ENCODE data around the gene CUX1.

The CUX1 gene

DNA sequence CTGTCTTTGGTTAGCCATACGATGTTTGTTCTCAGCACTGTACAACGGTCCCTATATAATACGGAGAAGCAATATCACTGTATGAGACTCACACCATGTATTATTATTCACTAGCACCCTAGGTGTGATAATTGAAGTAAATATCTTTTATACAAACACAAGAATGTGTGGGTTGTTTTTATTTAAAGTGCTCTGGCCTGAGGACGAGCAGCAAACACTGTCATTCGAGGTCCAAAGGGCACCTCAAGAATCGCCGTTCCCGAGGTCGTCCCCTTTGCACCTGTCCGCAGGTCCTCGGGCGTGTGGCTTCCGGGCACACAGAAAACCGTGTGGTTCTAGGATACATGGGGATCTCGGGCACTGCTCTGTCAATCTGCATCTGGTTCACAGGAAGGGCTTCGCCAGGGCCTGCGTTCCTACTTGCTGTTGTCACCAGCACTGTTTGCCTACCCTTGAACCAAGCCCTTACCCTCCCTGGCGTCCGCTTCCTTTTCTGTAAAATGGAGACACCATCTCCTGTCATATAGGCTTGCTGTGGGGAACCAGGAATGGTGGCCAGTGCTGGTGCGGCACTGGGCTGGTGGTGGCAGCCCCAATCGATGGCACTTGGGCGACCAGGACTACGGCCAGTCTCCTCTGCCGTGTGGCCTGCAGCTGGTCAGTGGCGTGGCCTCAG, 440.8 kb downstream of the CUX1 start (continued):
- TF ChIP-seq, protein P1, sequence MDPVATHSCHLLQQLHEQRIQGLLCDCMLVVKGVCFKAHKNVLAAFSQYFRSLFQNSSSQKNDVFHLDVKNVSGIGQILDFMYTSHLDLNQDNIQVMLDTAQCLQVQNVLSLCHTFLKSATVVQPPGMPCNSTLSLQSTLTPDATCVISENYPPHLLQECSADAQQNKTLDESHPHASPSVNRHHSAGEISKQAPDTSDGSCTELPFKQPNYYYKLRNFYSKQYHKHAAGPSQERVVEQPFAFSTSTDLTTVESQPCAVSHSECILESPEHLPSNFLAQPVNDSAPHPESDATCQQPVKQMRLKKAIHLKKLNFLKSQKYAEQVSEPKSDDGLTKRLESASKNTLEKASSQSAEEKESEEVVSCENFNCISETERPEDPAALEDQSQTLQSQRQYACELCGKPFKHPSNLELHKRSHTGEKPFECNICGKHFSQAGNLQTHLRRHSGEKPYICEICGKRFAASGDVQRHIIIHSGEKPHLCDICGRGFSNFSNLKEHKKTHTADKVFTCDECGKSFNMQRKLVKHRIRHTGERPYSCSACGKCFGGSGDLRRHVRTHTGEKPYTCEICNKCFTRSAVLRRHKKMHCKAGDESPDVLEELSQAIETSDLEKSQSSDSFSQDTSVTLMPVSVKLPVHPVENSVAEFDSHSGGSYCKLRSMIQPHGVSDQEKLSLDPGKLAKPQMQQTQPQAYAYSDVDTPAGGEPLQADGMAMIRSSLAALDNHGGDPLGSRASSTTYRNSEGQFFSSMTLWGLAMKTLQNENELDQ (tag by site-specific recombination; IDR thresholded peaks at IDR 0.05; ENCODE audit: low read depth): no peak
- TF ChIP-seq PRDM1 (tag by site-specific recombination; IDR thresholded peaks at IDR 0.05): no peak
- no peak for TF ChIP-seq ZNF2 (tag by site-specific recombination; IDR thresholded peaks at IDR 0.05)

GRCh38 chr7:102258749-102259107, 441.3 kb downstream of the CUX1 start:
- H3K27ac ChIP-seq (ENCODE audit: extremely low read depth, low read depth, low read length): no peak overlapping the region
- H3K36me3 ChIP-seq (ENCODE audit: control insufficient read depth in 2 of 2, insufficient read depth in 1 of 2, low read length in 2 of 2): no peaks in the 10 kb centered on the region
- CTCF ChIA-PET: no interaction called here
- no peaks in the 10 kb centered on the region for H3K4me1 ChIP-seq (ENCODE audit: control insufficient read depth, insufficient read depth, low read length)
- no peaks in the 10 kb centered on the region for H3K9me3 ChIP-seq (ENCODE audit: control insufficient read depth, insufficient read depth, low read depth, low read length)
- POLR2A ChIA-PET: no interaction called here
- no peak overlapping the region for H3K4me3 ChIP-seq (ENCODE audit: low read depth, low read length)
- TF ChIP-seq ZNF169 (tag by site-specific recombination; IDR thresholded peaks at IDR 0.05) (no peak), ZNF561 (tag by site-specific recombination; IDR thresholded peaks at IDR 0.05; ENCODE audit: borderline replicate concordance) (no peak), ZNF311 (tag by site-specific recombination; IDR thresholded peaks at IDR 0.05; ENCODE audit: borderline replicate concordance) (no peak), ZFHX2 (tag by site-specific recombination; conservative IDR thresholded peaks at IDR 0.05) (no peak)

GRCh38 chr7:102260856-102261255, 443.4 kb downstream of the CUX1 start:
- no peaks in the 10 kb centered on the region for H3K9me3 ChIP-seq (ENCODE audit: control insufficient read depth, insufficient read depth, low read depth, low read length)
- no peaks in the 10 kb centered on the region for H3K4me1 ChIP-seq (ENCODE audit: control insufficient read depth, insufficient read depth, low read length)
- H3K27ac ChIP-seq (ENCODE audit: extremely low read depth, low read depth, low read length): no peak overlapping the region
- no peak overlapping the region for H3K4me3 ChIP-seq (ENCODE audit: low read depth, low read length)
- CTCF ChIA-PET: interaction anchor here (0.6 kb wide), 1 partner anchor 844 kb away, joined by 4 read pairs; no protein-coding TSS in a partner anchor
- TF ChIP-seq GLI2 (tag by site-specific recombination; IDR thresholded peaks at IDR 0.05; ENCODE audit: borderline replicate concordance, low read depth): no peak
- no peak for TF ChIP-seq ZNF416 (tag by site-specific recombination; IDR thresholded peaks at IDR 0.05)
- no peaks in the 10 kb centered on the region for H3K36me3 ChIP-seq (ENCODE audit: control insufficient read depth in 2 of 2, insufficient read depth in 1 of 2, low read length in 2 of 2)
- POLR2A ChIA-PET: no interaction called here

DNA sequence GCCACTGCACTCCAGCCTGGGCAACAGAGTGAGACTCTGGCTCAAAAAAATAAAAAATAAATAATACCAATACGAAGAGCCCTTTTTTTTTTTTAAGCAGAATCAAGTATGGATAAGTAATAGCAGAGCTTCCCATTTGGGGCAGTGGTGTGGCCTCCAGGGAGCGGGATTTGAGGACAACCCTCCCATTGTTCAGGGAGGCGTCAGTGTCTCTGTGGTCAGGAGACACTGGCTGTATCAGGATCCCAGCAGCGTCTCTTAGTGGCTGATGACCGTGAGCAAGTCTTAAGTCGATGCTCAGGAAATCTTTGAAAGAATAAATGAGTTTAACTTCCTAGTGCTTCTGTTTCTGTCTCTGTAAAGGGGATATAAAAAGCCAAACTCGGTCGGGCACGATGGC, 444.0 kb downstream of the CUX1 start:
- H3K4me1 ChIP-seq (ENCODE audit: control insufficient read depth, insufficient read depth, low read length): no peaks in the 10 kb centered on the region
- no peaks in the 10 kb centered on the region for H3K36me3 ChIP-seq (ENCODE audit: control insufficient read depth in 2 of 2, insufficient read depth in 1 of 2, low read length in 2 of 2)
- CTCF ChIA-PET: interaction anchor here (0.6 to 0.7 kb wide), 2 partner anchors 592 to 843 kb away, joined by 4 read pairs; no protein-coding TSS in a partner anchor
- H3K9me3 ChIP-seq (ENCODE audit: control insufficient read depth, insufficient read depth, low read depth, low read length): no peaks in the 10 kb centered on the region
- POLR2A ChIA-PET: no interaction called here
- H3K4me3 ChIP-seq (ENCODE audit: low read depth, low read length): no peak overlapping the region
- H3K27ac ChIP-seq (ENCODE audit: extremely low read depth, low read depth, low read length): no peak overlapping the region
- TF ChIP-seq ZNF585B (tag by site-specific recombination; IDR thresholded peaks at IDR 0.05) (no peak), ZNF548 (tag by site-specific recombination; IDR thresholded peaks at IDR 0.05) (no peak)
- TF ChIP-seq, protein P1 (tag by site-specific recombination; IDR thresholded peaks at IDR 0.05; ENCODE audit: low read depth): no peak

GRCh38 chr7:102262546-102262945, 445.1 kb downstream of the CUX1 start:
- H3K27ac ChIP-seq (ENCODE audit: extremely low read depth, low read depth, low read length): no peak overlapping the region
- POLR2A ChIA-PET: interaction anchor here (0.5 kb wide), 1 partner anchor 130 kb away, joined by 4 read pairs; no protein-coding TSS in a partner anchor
- no peaks in the 10 kb centered on the region for H3K4me1 ChIP-seq (ENCODE audit: control insufficient read depth, insufficient read depth, low read length)
- H3K9me3 ChIP-seq (ENCODE audit: control insufficient read depth, insufficient read depth, low read depth, low read length): no peaks in the 10 kb centered on the region
- no peak overlapping the region for H3K4me3 ChIP-seq (ENCODE audit: low read depth, low read length)
- H3K36me3 ChIP-seq (ENCODE audit: control insufficient read depth in 2 of 2, insufficient read depth in 1 of 2, low read length in 2 of 2): no peaks in the 10 kb centered on the region
- CTCF ChIA-PET: interaction anchor here (0.6 kb wide), 1 partner anchor 699 kb away, joined by 3 read pairs; no protein-coding TSS in a partner anchor
- TF ChIP-seq HOXC10 (CRISPR knock-in tag; IDR thresholded peaks at IDR 0.05) (no peak), ZBTB10 (tag by site-specific recombination; IDR thresholded peaks at IDR 0.05) (no peak), ZNF266 (tag by site-specific recombination; IDR thresholded peaks at IDR 0.05; ENCODE audit: low read depth) (no peak), ZFP41 (tag by site-specific recombination; IDR thresholded peaks at IDR 0.05; ENCODE audit: borderline replicate concordance) (no peak), SP3 (tag by site-specific recombination; IDR thresholded peaks at IDR 0.05) (no peak)
- TF ChIP-seq, protein P2, sequence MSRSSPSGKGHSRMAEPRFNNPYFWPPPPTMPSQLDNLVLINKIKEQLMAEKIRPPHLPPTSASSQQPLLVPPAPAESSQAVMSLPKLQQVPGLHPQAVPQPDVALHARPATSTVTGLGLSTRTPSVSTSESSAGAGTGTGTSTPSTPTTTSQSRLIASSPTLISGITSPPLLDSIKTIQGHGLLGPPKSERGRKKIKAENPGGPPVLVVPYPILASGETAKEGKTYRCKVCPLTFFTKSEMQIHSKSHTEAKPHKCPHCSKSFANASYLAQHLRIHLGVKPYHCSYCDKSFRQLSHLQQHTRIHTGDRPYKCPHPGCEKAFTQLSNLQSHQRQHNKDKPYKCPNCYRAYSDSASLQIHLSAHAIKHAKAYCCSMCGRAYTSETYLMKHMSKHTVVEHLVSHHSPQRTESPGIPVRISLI (tag by site-specific recombination; IDR thresholded peaks at IDR 0.05): no peak
